ENCODE results near the gene UNC5B.

The UNC5B gene

GRCh38 chr10:71304914-71305313, 92.5 kb downstream of the UNC5B start:
- no peak overlapping the region for H3K27ac Mint-ChIP-seq
- no peaks in the 10 kb centered on the region for H3K36me3 Mint-ChIP-seq
- peaks cover 13% of the 10 kb centered on the region for H3K4me1 Mint-ChIP-seq
- no peak overlapping the region for H3K4me3 Mint-ChIP-seq
- ATAC-seq: no peak
- no peaks in the 10 kb centered on the region for H3K9me3 Mint-ChIP-seq
- H3K27me3 Mint-ChIP-seq: peaks cover 31% of the 10 kb centered on the region

- Mint-ChIP-seq H3K36me3 (no peaks in the 10 kb centered on the region), H3K4me1 (peaks cover 16% of the 10 kb centered on the region), H3K27ac (no peak overlapping the region), H3K9me3 (no peaks in the 10 kb centered on the region), H3K4me3 (no peak overlapping the region), H3K27me3 (peaks cover 22% of the 10 kb centered on the region)
- ATAC-seq: no peak
These were observed 94.6 kb downstream of the UNC5B start for GRCh38 chr10:71306979-71307378.

GRCh38 chr10:71307469-71308085, 95.2 kb downstream of the UNC5B start:
- peaks cover 17% of the 10 kb centered on the region for H3K27me3 Mint-ChIP-seq
- H3K36me3 Mint-ChIP-seq: no peaks in the 10 kb centered on the region
- H3K9me3 Mint-ChIP-seq: no peaks in the 10 kb centered on the region
- ATAC-seq: no peak
- no peak overlapping the region for H3K4me3 Mint-ChIP-seq
- H3K4me1 Mint-ChIP-seq: peaks cover 16% of the 10 kb centered on the region
- no peak overlapping the region for H3K27ac Mint-ChIP-seq

GRCh38 chr10:71308244-71308643, 95.9 kb downstream of the UNC5B start:
- no peaks in the 10 kb centered on the region for H3K36me3 Mint-ChIP-seq

GRCh38 chr10:71308985-71309384, 96.6 kb downstream of the UNC5B start:
- H3K36me3 Mint-ChIP-seq: no peaks in the 10 kb centered on the region
- no peak overlapping the region for H3K4me3 Mint-ChIP-seq
- H3K4me1 Mint-ChIP-seq: peaks cover 10% of the 10 kb centered on the region
- H3K9me3 Mint-ChIP-seq: no peaks in the 10 kb centered on the region
- H3K27me3 Mint-ChIP-seq: peaks cover 18% of the 10 kb centered on the region
- H3K27ac Mint-ChIP-seq: no peak overlapping the region
- ATAC-seq: no peak

More at GRCh38 chr10:71308244-71308643, 95.9 kb downstream of the UNC5B start:
- no peak for ATAC-seq
- Mint-ChIP-seq H3K4me3 (no peak overlapping the region), H3K9me3 (no peaks in the 10 kb centered on the region), H3K27ac (no peak overlapping the region), H3K27me3 (peaks cover 18% of the 10 kb centered on the region), H3K4me1 (peaks cover 10% of the 10 kb centered on the region)

- ATAC-seq: peak; percentile 74
- no peaks in the 10 kb centered on the region for H3K9me3 Mint-ChIP-seq
These were observed 97.5 kb downstream of the UNC5B start for GRCh38 chr10:71309919-71310318.

GRCh38 chr10:71312220-71312619, 99.8 kb downstream of the UNC5B start:
- Mint-ChIP-seq H3K27ac (no peak overlapping the region), H3K4me1 (peaks cover 14% of the 10 kb centered on the region), H3K4me3 (no peak overlapping the region), H3K36me3 (no peaks in the 10 kb centered on the region), H3K9me3 (no peaks in the 10 kb centered on the region), H3K27me3 (peaks cover 15% of the 10 kb centered on the region)
- no peak for ATAC-seq

More at GRCh38 chr10:71309919-71310318, 97.5 kb downstream of the UNC5B start:
- Mint-ChIP-seq H3K27ac (no peak overlapping the region), H3K4me3 (no peak overlapping the region), H3K4me1 (peaks cover 10% of the 10 kb centered on the region), H3K27me3 (peaks cover 15% of the 10 kb centered on the region), H3K36me3 (no peaks in the 10 kb centered on the region)

GRCh38 chr10:71312811-71313789, 100.7 kb downstream of the UNC5B start:
- no peak overlapping the region for H3K4me3 Mint-ChIP-seq
- H3K9me3 Mint-ChIP-seq: no peaks in the 10 kb centered on the region
- ATAC-seq: no peak
- peaks cover 15% of the 10 kb centered on the region for H3K27me3 Mint-ChIP-seq
- H3K4me1 Mint-ChIP-seq: peaks cover 14% of the 10 kb centered on the region
- H3K36me3 Mint-ChIP-seq: no peaks in the 10 kb centered on the region
- no peak overlapping the region for H3K27ac Mint-ChIP-seq

GRCh38 chr10:71314028-71314693, 101.8 kb downstream of the UNC5B start:
- H3K4me3 Mint-ChIP-seq: no peak overlapping the region
- no peaks in the 10 kb centered on the region for H3K9me3 Mint-ChIP-seq
- H3K27ac Mint-ChIP-seq: no peak overlapping the region
- peaks cover 21% of the 10 kb centered on the region for H3K4me1 Mint-ChIP-seq
- no peaks in the 10 kb centered on the region for H3K36me3 Mint-ChIP-seq
- no peak for ATAC-seq
- H3K27me3 Mint-ChIP-seq: peaks cover 15% of the 10 kb centered on the region

GRCh38 chr10:71314694-71315225, 102.4 kb downstream of the UNC5B start:
- H3K36me3 Mint-ChIP-seq: no peaks in the 10 kb centered on the region
- no peak for ATAC-seq
- H3K9me3 Mint-ChIP-seq: no peaks in the 10 kb centered on the region
- peaks cover 21% of the 10 kb centered on the region for H3K4me1 Mint-ChIP-seq
- no peak overlapping the region for H3K4me3 Mint-ChIP-seq
- peaks cover 15% of the 10 kb centered on the region for H3K27me3 Mint-ChIP-seq
- H3K27ac Mint-ChIP-seq: no peak overlapping the region

GRCh38 chr10:71316056-71316785, 103.9 kb downstream of the UNC5B start:
- no peaks in the 10 kb centered on the region for H3K36me3 Mint-ChIP-seq
- H3K27ac Mint-ChIP-seq: peak overlapping the region; percentile 17
- H3K9me3 Mint-ChIP-seq: no peaks in the 10 kb centered on the region
- no peak overlapping the region for H3K4me3 Mint-ChIP-seq
- ATAC-seq: no peak
- H3K4me1 Mint-ChIP-seq: peaks cover 17% of the 10 kb centered on the region
- H3K27me3 Mint-ChIP-seq: peaks cover 15% of the 10 kb centered on the region

GRCh38 chr10:71316786-71317160, 104.4 kb downstream of the UNC5B start:
- Mint-ChIP-seq H3K27ac (peak overlapping the region; percentile 17), H3K4me3 (no peak overlapping the region), H3K36me3 (no peaks in the 10 kb centered on the region), H3K27me3 (peaks cover 15% of the 10 kb centered on the region), H3K9me3 (no peaks in the 10 kb centered on the region), H3K4me1 (peaks cover 17% of the 10 kb centered on the region)
- no peak for ATAC-seq

GRCh38 chr10:71317739-71318138, 105.4 kb downstream of the UNC5B start:
- peak overlapping the region; percentile 28 for H3K4me3 Mint-ChIP-seq

GRCh38 chr10:71319042-71319799, 106.9 kb downstream of the UNC5B start, which contains the start of gene SLC29A3:
TSS of gene SLC29A3 (plus strand) at chr10:71319259. CDS start at chr10:71319310, 51 bp downstream.
- Mint-ChIP-seq H3K4me1 (peaks cover 24% of the 10 kb centered on the region), H3K36me3 (peaks cover 10% of the 10 kb centered on the region), H3K27me3 (no peaks in the 10 kb centered on the region), H3K4me3 (peak within 1 kb of the TSS; percentile 99), H3K9me3 (no peaks in the 10 kb centered on the region), H3K27ac (peak within 1 kb of the TSS; percentile 90)
- peak; percentile 94 for ATAC-seq

More at GRCh38 chr10:71317739-71318138, 105.4 kb downstream of the UNC5B start:
- peaks cover 17% of the 10 kb centered on the region for H3K4me1 Mint-ChIP-seq
- H3K27ac Mint-ChIP-seq: no peak overlapping the region
- H3K27me3 Mint-ChIP-seq: peaks cover 13% of the 10 kb centered on the region
- ATAC-seq: no peak
- no peaks in the 10 kb centered on the region for H3K9me3 Mint-ChIP-seq
- H3K36me3 Mint-ChIP-seq: no peaks in the 10 kb centered on the region

Data from stimulated activated memory B cell treated with anti-CD40 and anti-IgM and Interleukin-4, amounts not matched to agents 10 μg/mL and 1 μg/mL and 100 μg/mL, for 72 hours (primary cell).